Naive thymus-derived CD4-positive, alpha-beta T cell (primary cell): Measurements from ENCODE around the gene CMBL. TPM values are rescaled to one million over a fixed set of nuclear protein-coding genes. Genes with fewer than 3 reads are reported as not detected.
A peak's percentile ranks its signal among the peaks of the same experiment; 100 is the strongest.

Experiments
- ATAC-seq: fragments of 150-1000 bp; cut with Tn5 transposase; 2 replicates; pipeline ENCODE4 v1.10.0; 2021; ENCODE audit warnings: mild to moderate bottlenecking, moderate library complexity
- CTCF ChIA-PET: fragments of 350-600 bp; sonication (Branson Sonifier 250); formaldehyde crosslinking; loops from one replicate; lab custom pipeline; 2021; ENCODE audit warnings: antibody characterized with exemption; lab: Charles Lee
- POLR2A ChIA-PET: fragments of 350-600 bp; sonication (Branson Sonifier 250); formaldehyde crosslinking; loops from one replicate; lab custom pipeline; 2021; ENCODE audit warnings: antibody characterized with exemption, inconsistent platforms; lab: Charles Lee
- DNase-seq, 9 donors: peaks; one replicate each; pipeline versions ENCODE4 v3.0.0 to v3.0.0-alpha.2; 2020 to 2022; ENCODE audit warnings: mixed read lengths in 1 of 9
- H3K27ac ChIP-seq: one replicate; pipeline ENCODE4 v1.7.0; 2013; ENCODE audit warnings: mild to moderate bottlenecking, low read depth, low read length, moderate library complexity
- H3K27me3 ChIP-seq, 2 donors: one replicate each; pipeline ENCODE4 v1.7.0; 2013; ENCODE audit warnings: low read length in 2 of 2, mild to moderate bottlenecking in 2 of 2, moderate library complexity in 2 of 2; ENCODE audit not compliant: control insufficient read depth in 2 of 2, insufficient read depth in 2 of 2
- H3K36me3 ChIP-seq, 3 experiments: 1 replicate in 2 of 3; 2 replicates in 1 of 3; pipeline ENCODE4 v1.7.0; 2013; ENCODE audit warnings: low read length in 3 of 3, mild to moderate bottlenecking in 3 of 3, moderate library complexity in 1 of 3; ENCODE audit not compliant: insufficient read depth in 3 of 3, control insufficient read depth in 2 of 3
- H3K4me1 ChIP-seq, 2 donors: one replicate each; pipeline ENCODE4 v1.7.0; 2013; ENCODE audit warnings: low read length in 2 of 2, mild to moderate bottlenecking in 2 of 2, moderate library complexity in 1 of 2; ENCODE audit not compliant: control insufficient read depth in 2 of 2, insufficient read depth in 2 of 2
- H3K4me3 ChIP-seq: 2 replicates; pipeline ENCODE4 v1.7.0; 2013; ENCODE audit warnings: mild to moderate bottlenecking, low read length
- H3K9me3 ChIP-seq, 3 experiments: 1 replicate in 2 of 3; 2 replicates in 1 of 3; pipeline ENCODE4 v1.7.0; 2013; ENCODE audit warnings: low read length in 3 of 3; ENCODE audit not compliant: control insufficient read depth in 2 of 3
- H3K27ac Mint-ChIP-seq, 9 donors: one replicate each; pipeline ENCODE4 v1.8.0; 2020 to 2022; ENCODE audit warnings: mixed read lengths in 9 of 9, mild to moderate bottlenecking in 8 of 9, moderate library complexity in 5 of 9, inconsistent platforms in 2 of 9
- H3K27me3 Mint-ChIP-seq, 5 donors: one replicate each; pipeline ENCODE4 v1.8.0; 2021 to 2022; ENCODE audit warnings: mixed read lengths in 5 of 5, mild to moderate bottlenecking in 1 of 5
- H3K36me3 Mint-ChIP-seq, 5 donors: one replicate each; pipeline ENCODE4 v1.8.0; 2020 to 2022; ENCODE audit warnings: mixed read lengths in 5 of 5, mild to moderate bottlenecking in 3 of 5, inconsistent platforms in 1 of 5
- H3K4me1 Mint-ChIP-seq, 7 donors: one replicate each; pipeline ENCODE4 v1.8.0; 2020 to 2022; ENCODE audit warnings: mixed read lengths in 7 of 7, mild to moderate bottlenecking in 3 of 7, inconsistent platforms in 1 of 7
- H3K4me3 Mint-ChIP-seq, 10 donors: one replicate each; pipeline ENCODE4 v1.8.0; 2020 to 2022; ENCODE audit warnings: mild to moderate bottlenecking in 10 of 10, mixed read lengths in 10 of 10, moderate library complexity in 6 of 10, inconsistent platforms in 2 of 10
- H3K9me3 Mint-ChIP-seq, 11 donors: one replicate each; pipeline ENCODE4 v1.8.0; 2020 to 2022; ENCODE audit warnings: mixed read lengths in 11 of 11, mild to moderate bottlenecking in 4 of 11, inconsistent platforms in 1 of 11, moderate library complexity in 1 of 11
- intact Hi-C, 2 donors: fragments of 100-400 bp; cut with micrococcal nuclease; formaldehyde crosslinking; loops; one replicate each; pipeline ENCODE4 v1.15.1; 2023
- polyA plus RNA-seq, 2 donors: library from polyadenylated mRNA; unstranded; fragments of 300-500 nt; fragmentation: Illumina TruSeq; gene quantifications; one replicate each; pipeline ENCODE4 v1.2.3, GENCODE V29; 2021
- total RNA-seq, 6 experiments: library from RNA in 5 of 6; stranded (reverse) in 5 of 6; gene quantifications; 1 replicate in 5 of 6; 2 replicates in 1 of 6; pipeline ENCODE4 v1.2.3 and lab custom pipeline; 2021 to 2026

The CMBL gene
- total and polyA plus RNA-seq, 7 experiments from 2014 or later = 0.21 to 1.8 (median 0.83) TPM

DNA sequence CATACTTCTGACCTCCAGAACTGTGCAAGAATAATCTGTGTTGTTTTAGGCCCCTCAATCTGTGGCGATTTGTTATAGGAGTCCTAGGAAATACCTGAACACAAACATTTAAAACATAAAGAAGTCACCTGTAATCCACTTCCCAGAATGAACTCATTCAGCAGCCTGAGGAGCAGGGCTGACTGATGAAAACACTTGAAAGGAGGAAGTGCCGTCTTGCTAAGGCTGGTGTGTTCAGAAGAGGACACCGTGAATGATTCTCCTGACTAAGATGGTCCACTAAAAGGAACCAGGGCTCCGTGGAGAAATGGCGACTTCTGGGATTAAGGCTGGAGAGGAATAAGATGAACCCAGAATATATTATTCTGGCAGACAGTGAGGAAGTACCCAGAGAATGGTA is 27.1 kb upstream of the CMBL start:
- Mint-ChIP-seq H3K9me3 (no peaks in the 10 kb centered on the region), H3K36me3 (peaks cover 0 to 4% (median 0%) of the 10 kb centered on the region in 5 donors), H3K27me3 (peaks cover 38 to 52% (median 42%) of the 10 kb centered on the region in 5 donors), H3K4me1 (peaks cover 0 to 11% (median 8%) of the 10 kb centered on the region in 7 donors), H3K4me3 (peak overlapping the region in 6 of 10 donors; percentile 15 to 93 (median 24)), H3K27ac (no peak overlapping the region)
- H3K4me3 ChIP-seq = no peak overlapping the region
- ChIA-PET POLR2A (no interaction called here), CTCF (no interaction called here)
- H3K9me3 ChIP-seq = no peaks in the 10 kb centered on the region
- no peaks in the 10 kb centered on the region for H3K4me1 ChIP-seq
- ATAC-seq (no peak), DNase-seq (no peak)
- intact Hi-C loops = no loop called here
- H3K27me3 ChIP-seq = peaks cover 0 to 7% of the 10 kb centered on the region in 2 donors
- no peak overlapping the region for H3K27ac ChIP-seq
- H3K36me3 ChIP-seq = no peaks in the 10 kb centered on the region

DNA sequence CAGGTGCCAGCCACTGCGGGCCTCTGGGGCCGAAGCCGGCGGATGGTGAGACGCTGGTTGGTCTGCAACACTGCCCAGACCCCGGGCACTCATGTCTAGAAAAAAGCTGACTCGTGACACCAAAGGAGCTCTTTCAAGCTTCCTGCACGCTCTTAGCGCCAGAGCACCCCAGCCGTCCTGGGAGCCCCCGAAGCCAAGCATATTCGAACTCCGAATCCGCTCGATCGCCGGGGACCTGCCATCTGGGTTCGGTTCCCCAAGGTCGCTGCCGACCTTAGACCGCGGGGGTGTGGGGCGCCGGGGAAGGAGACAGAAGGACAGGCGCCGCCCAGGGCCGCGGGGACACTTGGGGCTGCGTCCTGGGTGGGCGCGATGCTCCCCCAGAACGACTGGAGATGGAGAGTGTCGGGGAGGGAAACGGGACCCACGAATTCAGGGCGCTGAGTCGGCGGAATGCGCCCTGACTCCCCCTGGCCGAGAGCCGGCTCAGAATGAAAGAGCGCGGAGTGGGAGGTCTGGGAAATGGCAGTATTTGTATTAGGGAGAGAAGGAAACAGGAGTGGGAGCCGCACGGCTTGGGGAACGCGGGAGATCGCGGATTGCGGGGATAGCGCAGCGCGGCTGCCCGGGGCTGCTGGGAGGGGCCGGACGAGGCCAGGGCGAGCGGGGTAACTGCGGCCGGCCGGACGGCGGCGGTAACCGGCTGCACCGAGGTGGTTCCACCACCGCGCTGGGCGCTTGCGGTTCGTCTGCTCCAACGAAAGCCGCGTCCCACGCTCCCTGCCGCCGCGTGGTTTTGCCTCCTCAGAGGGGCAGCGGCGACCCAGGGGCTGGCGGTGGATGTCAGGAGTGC is 25.7 kb upstream of the CMBL start:
- Histone ChIP-seq H3K4me3 (peak overlapping the region; percentile 55), H3K27ac (no peak overlapping the region), H3K27me3 (peaks cover 0 to 7% of the 10 kb centered on the region in 2 donors), H3K4me1 (no peaks in the 10 kb centered on the region), H3K36me3 (no peaks in the 10 kb centered on the region), H3K9me3 (no peaks in the 10 kb centered on the region)
- ChIA-PET CTCF (no interaction called here), POLR2A (no interaction called here)
- Mint-ChIP-seq H3K27me3 (peaks cover 38 to 58% (median 42%) of the 10 kb centered on the region in 5 donors), H3K27ac (no peak overlapping the region), H3K9me3 (no peaks in the 10 kb centered on the region), H3K4me3 (peak overlapping the region; percentile 82 to 93 (median 86)), H3K4me1 (peaks cover 0 to 11% (median 7%) of the 10 kb centered on the region in 7 donors), H3K36me3 (peaks cover 0 to 4% (median 0%) of the 10 kb centered on the region in 5 donors)
- peak; percentile 68 for ATAC-seq
- DNase-seq = no peak
- intact Hi-C loops = no loop called here

DNA sequence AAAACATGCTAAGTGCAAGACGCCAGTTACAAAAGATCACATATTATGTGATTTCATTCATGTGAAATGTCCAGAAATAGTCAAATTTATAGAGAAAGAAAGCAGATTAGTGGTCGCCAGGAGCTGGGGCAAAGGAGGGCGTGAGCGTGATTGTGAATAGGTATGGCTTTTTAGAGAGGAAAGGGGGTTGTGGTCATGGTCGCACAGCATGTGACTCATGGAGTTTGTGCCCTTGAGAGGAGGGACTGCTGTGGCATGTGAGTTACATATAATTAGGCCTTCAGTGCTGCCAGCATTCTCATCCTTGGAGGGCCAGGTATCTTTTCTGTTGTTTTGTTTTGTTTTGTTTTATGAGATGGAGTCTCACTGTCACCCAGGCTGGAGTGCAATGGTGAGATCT is 24.6 kb upstream of the CMBL start:
- Mint-ChIP-seq H3K4me3 (peak overlapping the region; percentile 16 to 83 (median 40)), H3K36me3 (peaks cover 0 to 4% (median 0%) of the 10 kb centered on the region in 5 donors), H3K27ac (no peak overlapping the region), H3K4me1 (peaks cover 0 to 11% (median 7%) of the 10 kb centered on the region in 7 donors), H3K27me3 (peaks cover 38 to 60% (median 42%) of the 10 kb centered on the region in 5 donors), H3K9me3 (no peaks in the 10 kb centered on the region)
- no peak for ATAC-seq
- DNase-seq = no peak
- Histone ChIP-seq H3K4me1 (no peaks in the 10 kb centered on the region), H3K36me3 (no peaks in the 10 kb centered on the region), H3K27ac (no peak overlapping the region), H3K27me3 (peaks cover 0 to 7% of the 10 kb centered on the region in 2 donors), H3K4me3 (no peak overlapping the region), H3K9me3 (no peaks in the 10 kb centered on the region)
- CTCF ChIA-PET = no interaction called here
- POLR2A ChIA-PET = interaction anchor here (0.6 kb wide), 1 partner anchor 21 kb away, joined by 4 read pairs; no protein-coding TSS in a partner anchor
- intact Hi-C loops = no loop called here

DNA sequence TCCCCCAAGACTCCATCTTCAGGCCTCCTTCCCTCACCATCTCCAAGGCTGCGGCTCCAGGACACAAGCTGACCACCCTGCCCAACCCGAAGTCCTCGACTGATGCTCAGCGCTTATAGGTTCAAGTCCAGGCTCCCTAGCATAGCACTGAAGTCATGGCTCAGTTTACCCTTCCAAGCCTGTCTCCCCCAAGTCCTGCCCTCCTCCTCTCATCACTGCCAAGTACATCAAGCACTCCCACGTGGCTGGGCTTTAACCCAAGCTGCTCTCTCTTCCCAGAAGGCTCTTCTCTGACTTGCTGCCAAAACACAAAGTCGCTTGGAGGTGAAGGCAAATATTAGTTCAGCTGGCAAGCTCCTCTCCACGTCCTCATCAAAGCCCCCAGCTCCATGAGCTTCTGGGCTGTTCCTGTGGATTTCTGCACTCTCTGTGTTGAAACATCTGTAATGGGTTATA is 23.7 kb upstream of the CMBL start:
- Histone ChIP-seq H3K27ac (no peak overlapping the region), H3K36me3 (no peaks in the 10 kb centered on the region), H3K4me1 (no peaks in the 10 kb centered on the region), H3K27me3 (peaks cover 0 to 7% of the 10 kb centered on the region in 2 donors), H3K4me3 (no peak overlapping the region), H3K9me3 (no peaks in the 10 kb centered on the region)
- Mint-ChIP-seq H3K36me3 (peaks cover 0 to 4% (median 0%) of the 10 kb centered on the region in 5 donors), H3K9me3 (no peaks in the 10 kb centered on the region), H3K4me1 (peaks cover 0 to 11% (median 7%) of the 10 kb centered on the region in 7 donors), H3K4me3 (no peak overlapping the region), H3K27me3 (peaks cover 34 to 58% (median 42%) of the 10 kb centered on the region in 5 donors), H3K27ac (no peak overlapping the region)
- ATAC-seq (no peak), DNase-seq (no peak)
- ChIA-PET POLR2A (no interaction called here), CTCF (interaction anchor here (1.2 kb wide), 1 partner anchor 48 kb away, joined by 3 read pairs; no protein-coding TSS in a partner anchor)
- intact Hi-C loops = no loop called here

DNA sequence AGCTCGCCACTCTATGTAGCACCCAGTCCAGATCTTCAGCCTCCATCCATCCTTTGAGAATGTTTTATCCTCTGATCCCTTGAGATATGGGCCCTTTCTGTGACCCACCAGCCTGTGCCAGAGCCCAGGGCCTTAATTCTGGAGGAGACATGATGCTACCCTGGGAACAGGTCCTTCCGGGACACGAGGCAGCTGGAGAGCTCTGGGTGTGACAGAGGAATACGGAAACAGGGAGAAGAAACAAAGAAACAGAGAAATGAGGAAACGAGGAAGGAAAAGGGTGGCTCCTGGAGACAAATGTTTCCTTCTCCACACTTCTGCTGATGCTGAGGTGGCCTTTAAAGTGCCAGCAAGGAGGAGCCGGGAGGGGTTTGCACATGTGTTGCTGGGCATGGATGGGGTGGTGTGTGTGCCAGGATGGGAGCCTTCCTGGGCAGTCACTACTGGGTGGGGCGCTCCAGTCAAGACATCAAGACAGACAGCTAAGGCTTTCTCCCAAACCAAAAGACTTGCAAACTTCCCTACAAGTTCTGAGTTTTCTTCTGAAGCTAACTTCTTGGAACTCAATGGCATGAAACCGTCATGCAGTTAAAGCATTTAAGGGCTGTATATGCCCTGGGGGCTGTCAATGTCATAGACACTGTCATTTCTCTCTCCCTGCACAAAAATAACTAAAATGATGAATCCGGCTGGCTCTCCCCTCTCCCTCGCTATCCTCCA is 23.0 kb upstream of the CMBL start:
- Histone ChIP-seq H3K4me1 (no peaks in the 10 kb centered on the region), H3K36me3 (no peaks in the 10 kb centered on the region), H3K27me3 (peaks cover 0 to 7% of the 10 kb centered on the region in 2 donors), H3K9me3 (no peaks in the 10 kb centered on the region), H3K4me3 (no peak overlapping the region), H3K27ac (no peak overlapping the region)
- ChIA-PET POLR2A (no interaction called here), CTCF (interaction anchor here (1.2 kb wide), 1 partner anchor 47 kb away, joined by 3 read pairs; no protein-coding TSS in a partner anchor)
- Mint-ChIP-seq H3K27ac (no peak overlapping the region), H3K9me3 (no peaks in the 10 kb centered on the region), H3K36me3 (peaks cover 0 to 4% (median 0%) of the 10 kb centered on the region in 5 donors), H3K27me3 (peaks cover 34 to 58% (median 41%) of the 10 kb centered on the region in 5 donors), H3K4me1 (peaks cover 0 to 11% (median 7%) of the 10 kb centered on the region in 7 donors), H3K4me3 (peak overlapping the region in 1 of 10 donors; percentile 36)
- DNase-seq (no peak), ATAC-seq (no peak)
- intact Hi-C loops = no loop called here

DNA sequence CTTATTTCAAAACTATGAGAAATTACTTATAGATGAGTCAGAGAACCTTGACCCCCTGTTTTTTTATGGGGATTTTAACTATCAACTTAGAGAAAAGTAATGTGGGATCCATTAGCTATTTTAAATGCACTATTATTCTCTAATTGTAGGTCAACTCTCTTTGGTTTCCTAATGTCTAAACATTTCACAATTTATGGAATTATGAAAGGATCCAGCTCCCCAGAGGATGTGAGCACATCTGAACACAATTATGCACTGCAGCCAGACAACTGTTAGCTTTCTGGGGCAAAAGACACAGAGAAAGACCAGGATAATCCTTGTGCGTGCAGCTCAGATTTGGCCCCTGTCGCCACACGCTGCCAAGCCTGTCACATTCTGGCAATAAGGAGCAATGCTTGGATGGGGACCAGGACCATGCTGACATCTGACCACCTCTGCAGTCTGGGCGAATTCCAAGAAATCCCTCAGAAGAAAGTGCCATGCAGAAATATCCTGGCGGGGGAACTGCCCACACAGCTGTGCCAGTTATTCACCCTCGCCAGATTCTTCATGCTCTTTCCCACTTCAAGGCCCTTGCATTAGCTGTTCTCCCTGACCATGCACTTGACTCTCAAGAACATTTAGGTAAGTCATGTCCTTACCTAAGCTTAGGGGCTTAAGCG is 22.2 kb upstream of the CMBL start:
- no peaks in the 10 kb centered on the region for H3K36me3 ChIP-seq
- H3K4me3 ChIP-seq = no peak overlapping the region
- H3K4me1 Mint-ChIP-seq = peaks cover 0 to 11% (median 7%) of the 10 kb centered on the region in 7 donors
- peaks cover 0 to 3% (median 0%) of the 10 kb centered on the region in 5 donors for H3K36me3 Mint-ChIP-seq
- no peak for DNase-seq
- ATAC-seq = no peak
- ChIA-PET POLR2A (no interaction called here), CTCF (no interaction called here)
- intact Hi-C loops = no loop called here
- H3K4me1 ChIP-seq = no peaks in the 10 kb centered on the region
- H3K9me3 ChIP-seq = no peaks in the 10 kb centered on the region
- H3K4me3 Mint-ChIP-seq = no peak overlapping the region
- peaks cover 0 to 7% of the 10 kb centered on the region in 2 donors for H3K27me3 ChIP-seq
- peaks cover 33 to 54% (median 35%) of the 10 kb centered on the region in 5 donors for H3K27me3 Mint-ChIP-seq
- H3K27ac Mint-ChIP-seq = no peak overlapping the region
- H3K9me3 Mint-ChIP-seq = no peaks in the 10 kb centered on the region
- H3K27ac ChIP-seq = no peak overlapping the region
